Subcutaneous adipose tissue (tissue), 4 donors: ENCODE data around the gene FAM76A. TPM values are rescaled to one million over a fixed set of nuclear protein-coding genes. Genes with fewer than 3 reads are reported as not detected.

ENCODE experiments used
- total RNA-seq, 4 donors: library from RNA; depleted of rRNA; stranded (reverse); fragments of >200 nt; gene quantifications; one replicate each; pipeline ENCODE4 v1.1.0, GENCODE V29; 2016
- TF ChIP-seq, protein P1 (sequence below): fragments of 450-650 bp; IDR thresholded peaks from one replicate; pipeline ENCODE4 v1.5.1; 2016; ENCODE audit warnings: low read depth, mild to moderate bottlenecking, control low read depth, antibody characterized with exemption, moderate library complexity

FAM76A gene
- total RNA-seq, result 10 to 100 TPM; 19.4 to 37.9 (median 23.3) TPM

DNA sequence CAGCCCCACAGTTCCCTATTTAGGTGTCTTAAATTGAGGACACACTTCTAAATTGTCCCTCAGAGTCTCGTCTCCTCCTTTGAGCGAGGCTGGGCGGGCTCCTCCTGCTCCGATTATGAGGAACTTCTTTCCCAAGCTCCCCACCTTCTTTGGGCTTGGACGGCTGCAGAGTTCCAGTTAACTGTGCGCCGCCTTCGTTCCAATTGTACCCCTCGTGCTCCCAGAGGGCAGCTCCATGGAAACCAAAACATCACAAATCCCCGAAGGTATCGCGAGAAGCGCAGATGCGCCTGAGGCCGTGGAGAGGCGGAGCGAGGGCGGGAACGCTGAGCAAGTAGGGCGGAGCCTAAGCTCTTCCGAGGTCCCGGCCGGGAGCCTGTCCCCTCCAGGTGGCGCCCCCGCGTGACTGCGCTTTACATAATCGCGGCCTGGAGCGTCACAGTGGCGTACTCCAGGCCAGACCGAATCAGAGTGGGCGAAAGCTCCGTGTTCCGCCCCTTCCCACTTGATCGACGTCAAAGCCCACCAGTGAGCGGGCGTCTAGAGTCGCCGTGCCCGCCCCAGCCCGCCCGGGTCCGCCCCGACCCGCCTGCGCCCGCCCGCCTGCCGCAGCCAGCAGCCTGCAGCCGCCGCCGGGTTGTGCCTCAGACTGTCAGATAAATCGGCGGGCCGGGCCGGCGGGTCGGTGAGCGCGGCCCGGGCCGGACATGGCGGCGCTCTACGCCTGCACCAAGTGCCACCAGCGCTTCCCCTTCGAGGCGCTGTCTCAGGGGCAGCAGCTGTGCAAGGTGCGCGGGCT lies at the start of gene FAM76A:
TSS of gene FAM76A (plus strand) at position 588 of the 799 bp plus-strand sequence. CDS start at position 708, 120 bp downstream.
- TF ChIP-seq, protein P1, sequence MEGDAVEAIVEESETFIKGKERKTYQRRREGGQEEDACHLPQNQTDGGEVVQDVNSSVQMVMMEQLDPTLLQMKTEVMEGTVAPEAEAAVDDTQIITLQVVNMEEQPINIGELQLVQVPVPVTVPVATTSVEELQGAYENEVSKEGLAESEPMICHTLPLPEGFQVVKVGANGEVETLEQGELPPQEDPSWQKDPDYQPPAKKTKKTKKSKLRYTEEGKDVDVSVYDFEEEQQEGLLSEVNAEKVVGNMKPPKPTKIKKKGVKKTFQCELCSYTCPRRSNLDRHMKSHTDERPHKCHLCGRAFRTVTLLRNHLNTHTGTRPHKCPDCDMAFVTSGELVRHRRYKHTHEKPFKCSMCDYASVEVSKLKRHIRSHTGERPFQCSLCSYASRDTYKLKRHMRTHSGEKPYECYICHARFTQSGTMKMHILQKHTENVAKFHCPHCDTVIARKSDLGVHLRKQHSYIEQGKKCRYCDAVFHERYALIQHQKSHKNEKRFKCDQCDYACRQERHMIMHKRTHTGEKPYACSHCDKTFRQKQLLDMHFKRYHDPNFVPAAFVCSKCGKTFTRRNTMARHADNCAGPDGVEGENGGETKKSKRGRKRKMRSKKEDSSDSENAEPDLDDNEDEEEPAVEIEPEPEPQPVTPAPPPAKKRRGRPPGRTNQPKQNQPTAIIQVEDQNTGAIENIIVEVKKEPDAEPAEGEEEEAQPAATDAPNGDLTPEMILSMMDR, result no peak

DNA sequence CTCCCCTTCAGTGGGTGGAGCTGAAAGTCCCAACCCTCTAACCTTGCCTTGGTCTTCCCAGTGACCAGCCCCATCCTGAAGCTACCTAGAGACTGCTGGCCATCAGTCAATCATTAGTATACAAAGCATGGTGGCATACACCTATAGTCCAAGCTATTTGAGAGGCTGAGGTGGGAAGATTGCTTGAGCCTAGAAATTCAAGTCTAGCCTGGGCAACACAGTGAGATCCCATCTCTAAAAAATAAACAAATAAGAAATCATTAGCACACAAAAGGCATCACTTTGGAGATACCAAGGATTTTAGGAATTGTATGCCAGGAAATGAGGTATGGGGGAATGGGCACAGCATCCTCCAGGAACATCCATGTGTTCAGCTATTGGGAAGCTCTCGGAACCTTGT lies 49.4 kb upstream of the FAM76A start:
- TF ChIP-seq, protein P1, result no peak

DNA sequence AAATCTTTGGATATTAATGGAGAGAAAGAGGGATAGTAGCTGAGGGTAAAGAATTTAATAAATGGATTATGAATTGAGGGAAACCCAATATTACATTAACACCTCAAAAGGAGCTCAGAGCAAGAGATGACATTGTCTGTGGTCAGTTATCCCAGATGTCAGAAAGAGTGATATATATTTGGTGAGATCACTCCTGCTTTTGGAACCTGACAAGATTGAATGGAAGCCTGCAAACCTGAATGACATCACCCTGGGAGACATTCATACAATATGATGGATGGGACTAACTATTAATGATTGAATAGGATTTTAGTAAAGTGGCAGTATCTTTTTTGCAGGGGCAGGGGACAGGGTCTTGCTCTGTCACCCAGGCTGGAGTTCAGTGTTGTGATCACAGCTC lies 47.0 kb upstream of the FAM76A start:
- TF ChIP-seq, protein P1, result no peak

DNA sequence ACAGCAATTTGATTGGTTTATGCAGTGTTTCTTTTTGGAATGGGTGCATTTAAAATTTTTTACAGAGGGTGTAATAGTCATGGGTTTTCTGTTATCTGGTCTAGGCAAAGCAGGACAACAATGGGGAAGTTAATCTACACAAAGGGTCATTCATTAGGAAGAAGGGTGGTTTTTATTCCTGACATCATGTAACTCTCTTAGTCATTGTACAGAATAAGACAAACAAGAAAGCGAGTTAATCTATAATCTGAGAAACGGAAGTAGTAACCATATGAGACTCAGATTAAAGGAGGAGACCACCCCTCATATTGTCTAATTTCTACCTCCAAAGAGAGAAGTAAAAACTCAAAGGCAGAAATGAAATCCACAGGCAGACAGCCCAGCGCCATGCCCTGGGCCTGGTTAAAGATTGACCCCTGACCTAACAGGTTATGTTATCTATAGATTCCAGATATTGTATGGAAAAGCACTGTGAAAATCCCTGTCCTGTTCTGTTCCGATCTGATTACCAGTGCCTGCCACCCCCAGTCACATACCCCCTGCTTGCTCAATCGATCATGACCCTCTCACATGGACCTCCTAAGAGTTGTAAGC lies 43.3 kb upstream of the FAM76A start:
- TF ChIP-seq, protein P1, result no peak

DNA sequence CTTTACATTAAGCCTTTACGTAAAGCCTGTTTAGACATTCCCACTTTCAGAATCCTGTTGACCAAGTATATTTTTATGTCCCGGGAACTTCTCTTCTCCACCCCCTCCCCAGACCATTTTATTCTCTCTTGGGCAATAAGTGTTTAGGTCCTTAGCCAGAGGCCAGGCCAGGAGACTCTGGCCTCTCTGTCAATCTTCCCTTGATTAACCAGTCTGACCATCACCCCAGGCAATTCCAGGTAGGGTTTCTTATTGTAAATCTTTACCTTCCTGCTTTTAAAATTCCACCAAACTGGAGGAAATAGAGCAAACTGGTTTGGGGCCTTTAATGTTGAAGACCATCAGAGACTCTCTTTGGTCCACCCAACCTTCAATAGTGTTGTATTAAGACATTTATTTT lies 41.6 kb upstream of the FAM76A start:
- TF ChIP-seq, protein P1, result no peak

DNA sequence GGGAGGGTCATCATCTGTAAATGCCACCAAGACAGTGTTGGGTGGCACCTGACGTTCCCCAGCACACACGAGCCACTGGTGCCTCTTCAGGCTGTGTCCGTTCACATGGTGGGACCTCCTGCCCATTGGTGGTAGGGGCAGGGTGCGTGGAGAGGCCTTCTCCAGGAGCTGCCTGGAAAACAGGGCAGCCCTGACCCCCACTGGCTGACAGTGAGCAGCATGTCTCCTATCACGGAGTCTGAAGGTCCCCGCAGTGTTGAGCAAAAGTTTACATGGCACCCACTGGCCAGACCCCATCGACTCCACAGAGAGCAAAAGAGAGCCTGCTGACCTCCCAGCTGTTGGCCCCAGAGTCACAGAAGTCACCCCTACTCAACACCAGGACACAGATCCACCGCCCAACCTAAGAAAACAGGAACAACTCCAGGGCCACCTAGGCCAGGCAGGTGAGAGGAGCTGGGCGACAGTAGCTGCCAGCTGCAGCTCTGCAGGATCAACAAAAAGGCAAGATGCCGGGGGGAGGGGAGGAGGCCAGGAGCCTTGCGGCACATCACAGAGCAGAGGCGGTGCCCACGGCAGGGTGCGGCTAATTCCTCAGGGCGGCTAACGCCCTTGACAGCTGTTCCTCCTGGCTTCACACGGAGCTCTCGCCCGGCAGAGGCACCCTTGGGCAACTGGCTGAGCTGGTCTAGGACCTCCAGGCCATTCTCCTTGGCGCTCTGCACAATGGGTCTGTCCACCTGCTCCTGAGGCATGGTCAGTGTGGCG lies 39.4 kb upstream of the FAM76A start:
- TF ChIP-seq, protein P1, result no peak

DNA sequence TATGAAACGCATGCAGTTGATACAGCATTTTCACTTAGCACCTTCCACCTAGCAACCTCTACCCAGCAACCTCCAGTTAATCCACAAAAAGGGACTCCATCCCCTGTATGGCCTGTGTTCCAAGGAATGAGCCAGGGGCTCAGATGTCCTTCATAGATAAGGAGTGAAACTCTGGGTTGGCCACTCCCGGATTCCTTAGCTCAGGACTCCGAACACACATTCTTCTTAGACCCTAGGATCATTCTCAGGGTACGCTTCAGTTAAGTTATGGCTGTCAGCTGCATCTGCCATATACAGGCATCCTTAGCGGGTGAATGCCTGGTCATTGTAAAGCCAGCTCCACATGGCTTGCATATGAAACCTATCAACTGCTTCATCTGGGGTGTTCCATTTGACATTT lies 37.9 kb upstream of the FAM76A start:
- TF ChIP-seq, protein P1, result no peak
